ENCODE measurements around the gene ISOC2. TPM values are rescaled to one million over a fixed set of nuclear protein-coding genes. Genes with fewer than 3 reads are reported as not detected.
"Not testable (repeated sequence)": the region's sequence is repeated elsewhere in the genome, so short reads cannot be mapped to it uniquely, and the experiment has no call there.

The ISOC2 gene
- 36.0 and 63.3 TPM in 2 replicates for total RNA-seq

- DNase-seq (ENCODE audit: low read depth, low spot score) = peak; percentile 99
These were observed at the start of gene ISOC2 for GRCh38 chr19:55461259-55461973. Gene ISOC2, minus strand, starts transcription at chr19:55461642. Its CDS starts 5,156 bp downstream, at chr19:55456486.

- DNase-seq (ENCODE audit: low read depth, low spot score) = no peak
These were observed 46.7 kb upstream of the ISOC2 start for GRCh38 chr19:55508120-55508519.

- DNase-seq (ENCODE audit: low read depth, low spot score) = no peak
These were observed 43.5 kb upstream of the ISOC2 start for GRCh38 chr19:55504981-55505380.

GRCh38 chr19:55504252-55504603, 42.8 kb upstream of the ISOC2 start:
- no peak for DNase-seq (ENCODE audit: low read depth, low spot score)

GRCh38 chr19:55503502-55504251, 42.2 kb upstream of the ISOC2 start:
- peak; percentile 66 for DNase-seq (ENCODE audit: low read depth, low spot score)

- no peak for DNase-seq (ENCODE audit: low read depth, low spot score)
These were observed 41.7 kb upstream of the ISOC2 start for GRCh38 chr19:55503157-55503501.

GRCh38 chr19:55502197-55502952, 40.9 kb upstream of the ISOC2 start:
- no peak for DNase-seq (ENCODE audit: low read depth, low spot score)

- no peak for DNase-seq (ENCODE audit: low read depth, low spot score)
These were observed 39.0 kb upstream of the ISOC2 start for GRCh38 chr19:55500368-55500952.

GRCh38 chr19:55498246-55498840, 36.9 kb upstream of the ISOC2 start:
- no peak for DNase-seq (ENCODE audit: low read depth, low spot score)

- no peak for DNase-seq (ENCODE audit: low read depth, low spot score)
These were observed 36.3 kb upstream of the ISOC2 start for GRCh38 chr19:55497763-55498162.

- not testable (repeated sequence) for DNase-seq (ENCODE audit: low read depth, low spot score)
These were observed 35.4 kb upstream of the ISOC2 start for GRCh38 chr19:55496820-55497219.

- no peak for DNase-seq (ENCODE audit: low read depth, low spot score)
These were observed 34.4 kb upstream of the ISOC2 start for GRCh38 chr19:55495646-55496349.

- DNase-seq (ENCODE audit: low read depth, low spot score) = no peak
These were observed 32.8 kb upstream of the ISOC2 start for GRCh38 chr19:55494172-55494761.

- DNase-seq (ENCODE audit: low read depth, low spot score) = no peak
These were observed 32.3 kb upstream of the ISOC2 start for GRCh38 chr19:55493645-55494171.

- DNase-seq (ENCODE audit: low read depth, low spot score) = no peak
These were observed 31.7 kb upstream of the ISOC2 start for GRCh38 chr19:55493052-55493644.

GRCh38 chr19:55492362-55492944, 31.0 kb upstream of the ISOC2 start:
- DNase-seq (ENCODE audit: low read depth, low spot score) = no peak

GRCh38 chr19:55491546-55492360, 30.3 kb upstream of the ISOC2 start:
- DNase-seq (ENCODE audit: low read depth, low spot score) = no peak
